K562 (cell line): ENCODE results near the gene ERVK3-1. TPM values are rescaled to one million over a fixed set of nuclear protein-coding genes. Genes with fewer than 3 reads are reported as not detected.
A peak's percentile ranks its signal among the peaks of the same experiment; 100 is the strongest.

Source experiments
- ELF4 ChIP-seq: fragments of 450-650 bp; formaldehyde crosslinking; IDR thresholded peaks from 2 replicates; pipeline ENCODE4 v1.4.0; 2022; ENCODE audit warnings: missing genetic modification characterization
- JUND ChIP-seq, 2 experiments: IDR thresholded peaks; 2 replicates in 1 of 2; 3 replicates in 1 of 2; pipeline ENCODE4 v1.6.1; 2011; ENCODE audit warnings: borderline replicate concordance in 2 of 2, low read depth in 2 of 2, low read length in 2 of 2, improper control_type of control experiment in 1 of 2, missing biosample characterization in 1 of 2, missing genetic modification characterization in 1 of 2, missing genetic modification reagents in 1 of 2
- NR1H2 ChIP-seq: sonication (generic); formaldehyde crosslinking; IDR thresholded peaks from 2 replicates; pipeline ENCODE4 v1.4.0; 2020; ENCODE audit warnings: mild to moderate bottlenecking, missing genetic modification reagents
- RB1 ChIP-seq: fragments of 450-650 bp; IDR thresholded peaks from 2 replicates; pipeline ENCODE4 v1.6.1; 2017; ENCODE audit warnings: low read depth, mild to moderate bottlenecking
- SLC30A9 ChIP-seq: fragments of 250-450 bp; sonication (Bioruptor Pico); IDR thresholded peaks from 2 replicates; pipeline ENCODE4 v1.8.0; 2022; ENCODE audit warnings: mild to moderate bottlenecking, moderate library complexity
- TEAD4 ChIP-seq, 2 experiments: sonication (generic) in 1 of 2; formaldehyde crosslinking in 1 of 2; IDR thresholded peaks; 2 replicates each; pipeline versions ENCODE4 v1.6.1 to v1.8.0; 2012 to 2022; ENCODE audit warnings: borderline replicate concordance in 1 of 2, inconsistent platforms in 1 of 2, low read length in 1 of 2, mild to moderate bottlenecking in 1 of 2, missing genetic modification reagents in 1 of 2
- ZBTB8A ChIP-seq: fragments of 450-650 bp; IDR thresholded peaks from 2 replicates; pipeline ENCODE4 v1.6.1; 2018; ENCODE audit warnings: mild to moderate bottlenecking, moderate library complexity; ENCODE audit not compliant: partially characterized antibody
- ZNF224 ChIP-seq: sonication (generic); formaldehyde crosslinking; IDR thresholded peaks from 2 replicates; pipeline ENCODE4 v1.8.0; 2022; ENCODE audit warnings: mild to moderate bottlenecking, missing genetic modification reagents
- ZNF395 ChIP-seq: fragments of 200-800 bp; sonication (Bioruptor generic); IDR thresholded peaks from 2 replicates; pipeline ENCODE4 v1.6.1; 2017; ENCODE audit warnings: missing genetic modification characterization, missing compliant biosample characterization
- ZNF398 ChIP-seq: fragments of 250-450 bp; sonication (Bioruptor Pico); IDR thresholded peaks from 2 replicates; pipeline ENCODE4 v1.8.0; 2021; ENCODE audit warnings: moderate library complexity, mild to moderate bottlenecking, inconsistent platforms
- polyA plus RNA-seq, 8 experiments: library from polyadenylated mRNA; depleted of rRNA in 4 of 8; stranded (reverse) in 5 of 8; unstranded in 3 of 8; fragments of >200 nt; fragmentation: Nextera tagmentation in 2 of 8; fragmentation: Illumina TruSeq in 1 of 8; extraction: Ambion mirVana in 2 of 8; extraction: Trizol in 1 of 8; gene quantifications; 2 replicates each; pipeline versions ENCODE4 v1.2.1 to v1.2.3, GENCODE V29; 2011 to 2014; ENCODE audit warnings: inconsistent platforms in 1 of 8, missing spikeins in 1 of 8
- total RNA-seq, 7 experiments: library from RNA; depleted of rRNA in 6 of 7; stranded (reverse); fragments of >200 nt in 6 of 7; fragmentation: Illumina TruSeq in 2 of 7; extraction: Trizol in 2 of 7; gene quantifications; 2 replicates each; pipeline versions ENCODE4 v1.2.1 to v1.2.3, GENCODE V29; 2011 to 2021; ENCODE audit warnings: low replicate concordance in 1 of 7
- TF ChIP-seq, protein P1 (sequence below): fragments of 450-650 bp; IDR thresholded peaks from 2 replicates; pipeline ENCODE4 v1.6.1; 2017; ENCODE audit warnings: antibody characterized with exemption, mild to moderate bottlenecking
- TF ChIP-seq, protein P2 (sequence below): sonication (generic); formaldehyde crosslinking; IDR thresholded peaks from 2 replicates; pipeline ENCODE4 v1.8.1; 2023; ENCODE audit warnings: missing genetic modification reagents, mild to moderate bottlenecking, borderline replicate concordance

ERVK3-1 gene
- total and polyA plus RNA-seq, 9 of the 15 experiments (the other 6 are each of a cell fraction or from before 2014, with no cell fraction given), result 87.6 to 299 (median 119) TPM

DNA sequence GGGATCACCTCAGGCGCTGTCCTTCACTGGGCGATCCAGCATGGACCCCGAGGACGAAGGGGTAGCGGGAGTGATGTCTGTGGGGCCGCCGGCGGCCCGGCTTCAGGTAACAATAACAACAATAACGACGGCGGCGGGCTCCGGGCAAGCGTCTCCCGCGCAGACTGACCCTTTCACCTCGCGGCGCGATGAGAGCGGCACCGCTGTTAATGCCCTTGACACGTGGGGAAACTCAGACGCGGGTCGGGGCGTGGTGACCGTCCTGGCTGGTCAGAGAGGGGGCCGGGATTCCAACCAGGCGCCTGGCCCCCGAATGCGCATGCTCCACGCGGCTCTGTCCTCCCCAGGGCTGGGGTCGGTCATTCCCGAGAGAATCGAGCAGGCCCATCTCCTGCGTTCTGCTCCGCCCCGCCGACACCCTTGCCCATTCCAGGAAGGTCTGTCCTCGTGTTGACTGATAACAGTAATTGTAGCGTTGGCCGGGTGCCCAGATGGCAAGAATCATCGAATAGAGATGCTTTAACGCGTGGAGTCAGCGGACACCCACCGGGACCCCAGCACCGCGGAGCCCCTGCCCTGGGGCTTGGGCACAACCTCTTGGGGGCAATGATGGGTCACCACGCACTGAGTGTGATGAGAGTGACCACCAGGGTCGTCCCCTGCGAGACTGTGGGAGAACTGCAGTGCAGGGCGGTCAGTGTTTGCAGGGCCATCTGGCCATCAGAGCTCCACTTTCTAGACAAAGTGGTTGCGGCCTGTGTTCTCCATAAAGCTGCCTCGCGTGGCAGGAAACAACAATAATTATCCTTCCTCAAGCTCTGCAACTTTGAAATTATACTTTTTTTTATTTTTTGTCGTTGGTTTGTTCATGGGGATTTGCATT is 25.9 kb upstream of the ERVK3-1 start (continued):
- TF ChIP-seq ZNF398 (CRISPR knock-in tag), result no peak
- no peak for TF ChIP-seq ZBTB8A
- no peak for TF ChIP-seq JUND (IDR thresholded peaks at IDR 0.05; ENCODE audit: borderline replicate concordance, low read depth, low read length)
- no peak for TF ChIP-seq JUND (tag; IDR thresholded peaks at IDR 0.05; ENCODE audit: borderline replicate concordance, low read depth, low read length)
- peak; percentile 36 for TF ChIP-seq TEAD4 (IDR thresholded peaks at IDR 0.05; ENCODE audit: low read length)
- no peak for TF ChIP-seq TEAD4 (CRISPR knock-in tag; IDR thresholded peaks at IDR 0.05; ENCODE audit: borderline replicate concordance)
- TF ChIP-seq ZNF224, result no peak
- no peak; the same call in 1 of the 2 replicates for TF ChIP-seq RB1
- no peak for TF ChIP-seq ELF4
- TF ChIP-seq, protein P1, sequence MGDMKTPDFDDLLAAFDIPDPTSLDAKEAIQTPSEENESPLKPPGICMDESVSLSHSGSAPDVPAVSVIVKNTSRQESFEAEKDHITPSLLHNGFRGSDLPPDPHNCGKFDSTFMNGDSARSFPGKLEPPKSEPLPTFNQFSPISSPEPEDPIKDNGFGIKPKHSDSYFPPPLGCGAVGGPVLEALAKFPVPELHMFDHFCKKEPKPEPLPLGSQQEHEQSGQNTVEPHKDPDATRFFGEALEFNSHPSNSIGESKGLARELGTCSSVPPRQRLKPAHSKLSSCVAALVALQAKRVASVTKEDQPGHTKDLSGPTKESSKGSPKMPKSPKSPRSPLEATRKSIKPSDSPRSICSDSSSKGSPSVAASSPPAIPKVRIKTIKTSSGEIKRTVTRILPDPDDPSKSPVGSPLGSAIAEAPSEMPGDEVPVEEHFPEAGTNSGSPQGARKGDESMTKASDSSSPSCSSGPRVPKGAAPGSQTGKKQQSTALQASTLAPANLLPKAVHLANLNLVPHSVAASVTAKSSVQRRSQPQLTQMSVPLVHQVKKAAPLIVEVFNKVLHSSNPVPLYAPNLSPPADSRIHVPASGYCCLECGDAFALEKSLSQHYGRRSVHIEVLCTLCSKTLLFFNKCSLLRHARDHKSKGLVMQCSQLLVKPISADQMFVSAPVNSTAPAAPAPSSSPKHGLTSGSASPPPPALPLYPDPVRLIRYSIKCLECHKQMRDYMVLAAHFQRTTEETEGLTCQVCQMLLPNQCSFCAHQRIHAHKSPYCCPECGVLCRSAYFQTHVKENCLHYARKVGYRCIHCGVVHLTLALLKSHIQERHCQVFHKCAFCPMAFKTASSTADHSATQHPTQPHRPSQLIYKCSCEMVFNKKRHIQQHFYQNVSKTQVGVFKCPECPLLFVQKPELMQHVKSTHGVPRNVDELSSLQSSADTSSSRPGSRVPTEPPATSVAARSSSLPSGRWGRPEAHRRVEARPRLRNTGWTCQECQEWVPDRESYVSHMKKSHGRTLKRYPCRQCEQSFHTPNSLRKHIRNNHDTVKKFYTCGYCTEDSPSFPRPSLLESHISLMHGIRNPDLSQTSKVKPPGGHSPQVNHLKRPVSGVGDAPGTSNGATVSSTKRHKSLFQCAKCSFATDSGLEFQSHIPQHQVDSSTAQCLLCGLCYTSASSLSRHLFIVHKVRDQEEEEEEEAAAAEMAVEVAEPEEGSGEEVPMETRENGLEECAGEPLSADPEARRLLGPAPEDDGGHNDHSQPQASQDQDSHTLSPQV, result peak; percentile 67; the same call in 1 of the 2 replicates
- no peak; the same call in 1 of the 2 replicates for TF ChIP-seq ZNF395 (CRISPR knock-in tag)
- TF ChIP-seq, protein P2, sequence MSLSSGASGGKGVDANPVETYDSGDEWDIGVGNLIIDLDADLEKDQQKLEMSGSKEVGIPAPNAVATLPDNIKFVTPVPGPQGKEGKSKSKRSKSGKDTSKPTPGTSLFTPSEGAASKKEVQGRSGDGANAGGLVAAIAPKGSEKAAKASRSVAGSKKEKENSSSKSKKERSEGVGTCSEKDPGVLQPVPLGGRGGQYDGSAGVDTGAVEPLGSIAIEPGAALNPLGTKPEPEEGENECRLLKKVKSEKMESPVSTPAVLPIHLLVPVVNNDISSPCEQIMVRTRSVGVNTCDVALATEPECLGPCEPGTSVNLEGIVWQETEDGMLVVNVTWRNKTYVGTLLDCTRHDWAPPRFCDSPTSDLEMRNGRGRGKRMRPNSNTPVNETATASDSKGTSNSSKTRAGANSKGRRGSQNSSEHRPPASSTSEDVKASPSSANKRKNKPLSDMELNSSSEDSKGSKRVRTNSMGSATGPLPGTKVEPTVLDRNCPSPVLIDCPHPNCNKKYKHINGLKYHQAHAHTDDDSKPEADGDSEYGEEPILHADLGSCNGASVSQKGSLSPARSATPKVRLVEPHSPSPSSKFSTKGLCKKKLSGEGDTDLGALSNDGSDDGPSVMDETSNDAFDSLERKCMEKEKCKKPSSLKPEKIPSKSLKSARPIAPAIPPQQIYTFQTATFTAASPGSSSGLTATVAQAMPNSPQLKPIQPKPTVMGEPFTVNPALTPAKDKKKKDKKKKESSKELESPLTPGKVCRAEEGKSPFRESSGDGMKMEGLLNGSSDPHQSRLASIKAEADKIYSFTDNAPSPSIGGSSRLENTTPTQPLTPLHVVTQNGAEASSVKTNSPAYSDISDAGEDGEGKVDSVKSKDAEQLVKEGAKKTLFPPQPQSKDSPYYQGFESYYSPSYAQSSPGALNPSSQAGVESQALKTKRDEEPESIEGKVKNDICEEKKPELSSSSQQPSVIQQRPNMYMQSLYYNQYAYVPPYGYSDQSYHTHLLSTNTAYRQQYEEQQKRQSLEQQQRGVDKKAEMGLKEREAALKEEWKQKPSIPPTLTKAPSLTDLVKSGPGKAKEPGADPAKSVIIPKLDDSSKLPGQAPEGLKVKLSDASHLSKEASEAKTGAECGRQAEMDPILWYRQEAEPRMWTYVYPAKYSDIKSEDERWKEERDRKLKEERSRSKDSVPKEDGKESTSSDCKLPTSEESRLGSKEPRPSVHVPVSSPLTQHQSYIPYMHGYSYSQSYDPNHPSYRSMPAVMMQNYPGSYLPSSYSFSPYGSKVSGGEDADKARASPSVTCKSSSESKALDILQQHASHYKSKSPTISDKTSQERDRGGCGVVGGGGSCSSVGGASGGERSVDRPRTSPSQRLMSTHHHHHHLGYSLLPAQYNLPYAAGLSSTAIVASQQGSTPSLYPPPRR, result peak; percentile 86; the same call in 1 of the 2 replicates
- 0 out of 2 replicates have a peak, but pooled peaks have one; percentile 49 for TF ChIP-seq NR1H2 (CRISPR knock-in tag)
- TF ChIP-seq SLC30A9, result no peak
